LNCaP clone FGC (cell line): ENCODE measurements around the gene INPP5J.

Experiments used
- DNase-seq: peaks from one replicate; pipeline ENCODE4 v3.0.0-alpha.2; 2011; ENCODE audit warnings: low read depth
- H3K4me3 ChIP-seq: 2 replicates; pipeline ENCODE4 v1.5.1; 2011; ENCODE audit warnings: mild to moderate bottlenecking, low read depth, low read length, control low read depth
- TF ChIP-seq, protein P1 (sequence below): IDR thresholded peaks from 2 replicates; pipeline ENCODE4 v1.5.1; 2012; ENCODE audit warnings: mild to moderate bottlenecking; ENCODE audit not compliant: control insufficient read depth, insufficient read depth; ENCODE audit errors: extremely low read depth

The INPP5J gene

DNA sequence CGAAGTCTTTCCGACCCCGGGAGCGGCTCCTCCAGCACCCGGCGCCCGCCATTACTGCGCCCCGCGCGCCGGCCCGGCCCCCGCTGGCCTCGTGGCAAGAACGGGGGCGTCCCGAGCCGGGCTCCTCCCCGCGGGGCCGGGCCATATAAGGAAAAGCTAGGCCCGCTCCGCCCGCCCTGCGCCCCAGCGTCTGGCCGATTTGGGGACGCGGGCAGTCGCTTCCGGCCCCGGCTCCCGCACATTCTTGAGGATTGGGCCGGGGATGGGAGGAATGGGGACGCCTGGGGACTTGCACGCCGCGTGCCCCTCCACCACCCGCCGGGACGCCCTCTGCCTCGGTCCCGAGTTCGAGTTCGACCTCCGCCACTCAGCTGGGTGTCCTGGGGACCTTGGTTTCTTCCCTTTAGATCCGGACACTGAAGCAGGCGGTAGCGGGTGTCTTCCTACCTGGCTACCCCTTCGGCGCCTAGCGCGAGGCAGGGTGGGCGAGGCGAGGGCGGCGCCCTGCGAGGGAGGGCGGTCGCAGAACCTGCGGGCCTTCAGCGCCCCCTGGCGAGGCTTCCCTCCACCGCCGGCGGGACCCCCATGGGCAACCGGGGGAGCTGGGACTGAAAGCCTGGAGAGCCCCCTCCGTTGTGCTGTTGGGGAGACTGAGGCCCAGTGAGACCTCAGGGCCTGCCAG, 37.8 kb upstream of the INPP5J start:
- H3K4me3 ChIP-seq, result no peak overlapping the region
- TF ChIP-seq, protein P1, sequence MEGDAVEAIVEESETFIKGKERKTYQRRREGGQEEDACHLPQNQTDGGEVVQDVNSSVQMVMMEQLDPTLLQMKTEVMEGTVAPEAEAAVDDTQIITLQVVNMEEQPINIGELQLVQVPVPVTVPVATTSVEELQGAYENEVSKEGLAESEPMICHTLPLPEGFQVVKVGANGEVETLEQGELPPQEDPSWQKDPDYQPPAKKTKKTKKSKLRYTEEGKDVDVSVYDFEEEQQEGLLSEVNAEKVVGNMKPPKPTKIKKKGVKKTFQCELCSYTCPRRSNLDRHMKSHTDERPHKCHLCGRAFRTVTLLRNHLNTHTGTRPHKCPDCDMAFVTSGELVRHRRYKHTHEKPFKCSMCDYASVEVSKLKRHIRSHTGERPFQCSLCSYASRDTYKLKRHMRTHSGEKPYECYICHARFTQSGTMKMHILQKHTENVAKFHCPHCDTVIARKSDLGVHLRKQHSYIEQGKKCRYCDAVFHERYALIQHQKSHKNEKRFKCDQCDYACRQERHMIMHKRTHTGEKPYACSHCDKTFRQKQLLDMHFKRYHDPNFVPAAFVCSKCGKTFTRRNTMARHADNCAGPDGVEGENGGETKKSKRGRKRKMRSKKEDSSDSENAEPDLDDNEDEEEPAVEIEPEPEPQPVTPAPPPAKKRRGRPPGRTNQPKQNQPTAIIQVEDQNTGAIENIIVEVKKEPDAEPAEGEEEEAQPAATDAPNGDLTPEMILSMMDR, result no peak
- no peak for DNase-seq

DNA sequence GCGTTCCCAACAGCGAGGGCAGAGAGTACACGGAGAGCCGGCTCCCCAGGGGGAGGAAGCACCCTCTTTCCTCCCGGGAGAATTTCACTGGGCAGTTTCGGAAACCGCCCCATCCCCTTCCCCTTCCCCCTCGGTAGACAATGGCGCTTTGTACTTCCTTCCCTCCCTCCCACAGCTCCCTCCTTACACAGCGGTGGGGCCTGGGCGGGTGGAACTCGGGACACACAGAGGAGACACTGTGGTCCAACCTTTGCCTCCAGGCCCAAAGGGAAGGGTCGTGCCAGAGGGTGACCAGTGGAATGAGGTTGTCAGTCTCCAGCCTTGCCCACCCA, 37.3 kb upstream of the INPP5J start:
- H3K4me3 ChIP-seq, result no peak overlapping the region
- no peak for DNase-seq
- TF ChIP-seq, protein P1, result no peak

DNA sequence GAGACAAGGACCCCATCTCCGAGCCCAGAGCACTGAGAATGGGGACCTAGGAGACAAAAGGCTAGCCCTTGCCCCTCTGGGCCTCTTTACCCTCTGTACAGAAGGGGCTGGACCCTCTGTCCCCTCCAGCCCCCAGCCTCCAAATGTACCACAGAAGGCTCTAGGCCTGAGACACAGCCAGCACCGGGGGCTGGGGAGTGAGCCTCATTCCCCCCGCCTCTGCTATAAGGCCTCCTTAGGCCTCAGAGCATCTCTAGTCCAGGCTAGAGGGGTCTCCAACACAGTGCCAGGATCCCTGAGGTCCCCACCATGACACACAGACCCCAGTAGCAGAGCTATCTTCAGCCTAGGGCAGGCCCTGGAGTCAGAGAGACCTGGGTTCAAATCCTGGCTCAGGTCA, 36.8 kb upstream of the INPP5J start:
- TF ChIP-seq, protein P1, result no peak
- H3K4me3 ChIP-seq, result no peak overlapping the region

GRCh38 chr22:31086703-31087330, 35.9 kb upstream of the INPP5J start:
- DNase-seq, result no peak
- TF ChIP-seq, protein P1, result no peak
- H3K4me3 ChIP-seq, result no peak overlapping the region

More for the DNA sequence above, 36.8 kb upstream of the INPP5J start:
- no peak for DNase-seq

DNA sequence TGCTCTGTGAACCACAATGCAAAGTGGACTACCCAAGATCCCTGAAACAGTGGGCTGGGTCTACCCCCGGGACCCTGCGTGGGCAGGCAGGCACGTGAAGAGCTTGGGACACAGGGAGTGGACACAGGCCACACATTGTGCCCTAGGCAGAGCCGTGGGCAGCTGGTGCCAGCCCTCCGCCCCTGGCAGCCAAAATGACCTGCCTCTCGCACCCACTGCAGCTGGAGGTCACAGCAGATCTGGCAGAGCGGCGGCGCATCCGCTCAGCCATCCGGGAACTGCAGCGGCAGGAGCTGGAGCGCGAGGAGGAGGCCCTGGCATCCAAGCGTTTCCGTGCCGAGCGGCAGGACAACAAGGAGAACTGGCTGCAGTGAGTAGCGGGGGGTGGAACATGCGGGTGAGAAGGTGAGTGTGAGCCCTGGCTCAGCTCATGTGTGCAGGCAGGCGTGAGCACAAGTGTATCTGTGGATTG, 35.0 kb upstream of the INPP5J start:
- TF ChIP-seq, protein P1, result no peak
- H3K4me3 ChIP-seq, result no peak overlapping the region
- DNase-seq, result no peak

DNA sequence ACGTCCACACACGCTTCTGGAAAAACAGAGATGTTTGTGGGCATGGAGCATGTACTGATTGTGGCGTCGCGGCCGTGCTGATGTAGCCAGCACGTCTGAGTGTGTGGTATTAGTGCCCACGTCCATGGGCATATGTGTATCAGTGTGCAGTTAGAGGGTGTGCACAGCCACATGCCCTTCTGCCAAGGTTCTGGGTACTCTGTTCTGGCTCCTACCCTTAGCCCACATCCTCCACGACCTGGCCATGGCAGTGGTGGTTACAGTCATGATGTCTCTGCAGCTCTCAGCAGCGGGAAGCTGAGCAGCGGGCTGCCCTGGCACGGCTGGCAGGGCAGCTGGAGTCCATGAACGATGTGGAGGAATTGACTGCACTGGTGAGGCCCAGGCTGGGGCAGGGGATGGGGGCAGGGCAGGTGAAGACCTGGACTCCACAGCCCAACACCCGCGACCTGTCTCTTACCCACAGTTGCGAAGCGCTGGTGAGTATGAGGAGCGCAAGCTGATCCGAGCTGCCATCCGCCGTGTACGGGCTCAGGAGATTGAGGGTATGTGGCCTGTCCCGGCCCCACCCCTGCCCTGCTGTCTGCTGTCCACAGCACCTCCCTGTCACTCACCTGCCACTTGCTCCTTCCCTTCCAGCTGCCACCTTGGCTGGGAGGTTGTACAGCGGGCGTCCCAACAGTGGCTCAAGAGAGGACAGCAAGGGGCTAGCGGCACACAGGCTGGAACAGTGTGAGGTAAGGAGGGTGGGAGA, 34.4 kb upstream of the INPP5J start:
- TF ChIP-seq, protein P1, result no peak
- no peak for DNase-seq
- H3K4me3 ChIP-seq, result no peak overlapping the region
